Fibroblast of mammary gland (primary cell): ENCODE results near the gene BIRC7.

ENCODE experiments used
- DNase-seq: peaks from one replicate; pipeline ENCODE4 v3.0.0-alpha.2; 2010; ENCODE audit warnings: low read depth
- H3K4me3 ChIP-seq: 2 replicates; pipeline ENCODE4 v1.5.1; 2011; ENCODE audit warnings: low read depth, mild to moderate bottlenecking, low read length, moderate library complexity; ENCODE audit not compliant: control insufficient read depth
- TF ChIP-seq, protein P1 (sequence below): conservative IDR thresholded peaks from 2 replicates; pipeline ENCODE4 v1.5.1; 2011; ENCODE audit warnings: low read depth, low read length, inconsistent platforms; ENCODE audit not compliant: control insufficient read depth, insufficient read depth

Gene BIRC7

DNA sequence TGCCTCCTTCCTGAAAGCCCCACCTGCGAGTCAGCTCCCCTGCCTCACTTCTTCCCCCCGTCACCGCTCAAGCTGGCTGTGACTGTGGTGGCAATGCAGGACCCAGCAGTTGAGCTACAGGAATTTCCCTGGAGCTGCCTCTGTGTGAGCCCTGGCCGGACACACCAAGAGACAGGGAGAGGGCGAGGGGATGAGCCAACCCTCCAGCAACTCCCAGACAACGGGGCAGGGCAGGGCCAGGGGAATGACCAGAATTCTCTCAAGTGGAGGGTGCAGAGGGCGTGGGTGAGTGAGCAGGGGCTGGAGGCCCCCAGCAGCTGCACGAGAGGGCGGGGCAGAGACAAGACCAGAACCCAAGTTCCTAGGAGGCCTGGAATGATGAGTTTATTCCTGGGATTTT is 32.0 kb downstream of the BIRC7 start:
- TF ChIP-seq, protein P1, sequence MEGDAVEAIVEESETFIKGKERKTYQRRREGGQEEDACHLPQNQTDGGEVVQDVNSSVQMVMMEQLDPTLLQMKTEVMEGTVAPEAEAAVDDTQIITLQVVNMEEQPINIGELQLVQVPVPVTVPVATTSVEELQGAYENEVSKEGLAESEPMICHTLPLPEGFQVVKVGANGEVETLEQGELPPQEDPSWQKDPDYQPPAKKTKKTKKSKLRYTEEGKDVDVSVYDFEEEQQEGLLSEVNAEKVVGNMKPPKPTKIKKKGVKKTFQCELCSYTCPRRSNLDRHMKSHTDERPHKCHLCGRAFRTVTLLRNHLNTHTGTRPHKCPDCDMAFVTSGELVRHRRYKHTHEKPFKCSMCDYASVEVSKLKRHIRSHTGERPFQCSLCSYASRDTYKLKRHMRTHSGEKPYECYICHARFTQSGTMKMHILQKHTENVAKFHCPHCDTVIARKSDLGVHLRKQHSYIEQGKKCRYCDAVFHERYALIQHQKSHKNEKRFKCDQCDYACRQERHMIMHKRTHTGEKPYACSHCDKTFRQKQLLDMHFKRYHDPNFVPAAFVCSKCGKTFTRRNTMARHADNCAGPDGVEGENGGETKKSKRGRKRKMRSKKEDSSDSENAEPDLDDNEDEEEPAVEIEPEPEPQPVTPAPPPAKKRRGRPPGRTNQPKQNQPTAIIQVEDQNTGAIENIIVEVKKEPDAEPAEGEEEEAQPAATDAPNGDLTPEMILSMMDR: no peak
- H3K4me3 ChIP-seq: no peak overlapping the region
- DNase-seq: no peak

DNA sequence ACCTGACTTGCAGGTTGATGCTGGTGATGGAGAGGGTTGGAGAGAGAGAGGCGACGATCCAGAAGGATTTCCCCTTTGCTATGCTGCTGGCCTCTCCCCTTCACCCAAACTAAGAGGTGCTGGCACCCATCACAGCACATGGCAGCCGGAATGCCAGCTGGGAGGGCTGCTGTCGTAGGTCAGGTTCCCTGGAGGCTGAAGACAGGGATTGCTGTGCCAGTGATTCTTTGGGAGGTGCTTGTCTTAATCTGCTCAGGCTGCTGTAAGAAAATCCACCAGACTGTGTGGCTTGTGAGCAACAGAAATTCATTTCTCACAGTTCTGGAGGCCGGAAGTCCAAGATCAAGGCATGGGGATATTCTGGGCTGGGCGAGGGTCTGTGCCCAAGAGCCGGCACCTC is 32.6 kb downstream of the BIRC7 start:
- no peak for DNase-seq
- no peak overlapping the region for H3K4me3 ChIP-seq
- TF ChIP-seq, protein P1: no peak

DNA sequence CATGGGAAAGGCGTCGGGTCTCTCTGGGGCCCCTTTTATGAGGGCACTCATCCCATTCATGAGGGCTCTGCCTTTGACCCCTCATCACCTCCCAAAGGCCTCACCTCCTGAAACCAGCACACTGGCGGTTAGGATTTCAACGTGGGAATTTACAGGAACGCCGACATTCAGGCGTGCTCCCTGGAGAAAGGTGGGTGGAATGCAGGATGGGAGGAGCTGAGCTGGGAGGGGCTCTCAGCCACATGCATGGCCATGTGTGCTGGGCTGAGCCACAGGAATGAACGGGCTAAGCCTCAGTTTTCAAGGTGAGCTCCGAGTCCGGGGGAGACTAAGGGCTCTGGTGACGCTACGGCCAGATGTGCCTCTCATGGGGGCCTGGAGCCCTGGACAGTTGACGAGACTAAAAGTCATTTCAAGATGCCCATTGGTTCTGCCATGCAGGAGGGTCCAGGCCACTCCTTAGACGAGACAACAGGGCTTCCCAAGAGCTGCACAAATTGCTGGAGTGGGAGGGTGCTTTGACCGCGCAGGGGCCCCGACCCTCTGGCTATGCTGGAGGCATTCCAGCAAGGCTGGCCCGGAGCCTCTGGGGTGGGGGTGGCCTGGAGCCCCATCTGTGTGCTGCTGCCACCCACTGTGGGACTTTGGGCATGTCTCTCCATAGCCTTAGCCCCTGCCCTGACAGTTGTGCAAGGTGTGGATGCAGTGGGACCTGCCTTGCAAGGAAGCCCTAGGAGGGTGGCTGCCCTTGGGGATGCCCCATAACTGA is 33.1 kb downstream of the BIRC7 start:
- TF ChIP-seq, protein P1: no peak
- DNase-seq: no peak
- H3K4me3 ChIP-seq: no peak overlapping the region

DNA sequence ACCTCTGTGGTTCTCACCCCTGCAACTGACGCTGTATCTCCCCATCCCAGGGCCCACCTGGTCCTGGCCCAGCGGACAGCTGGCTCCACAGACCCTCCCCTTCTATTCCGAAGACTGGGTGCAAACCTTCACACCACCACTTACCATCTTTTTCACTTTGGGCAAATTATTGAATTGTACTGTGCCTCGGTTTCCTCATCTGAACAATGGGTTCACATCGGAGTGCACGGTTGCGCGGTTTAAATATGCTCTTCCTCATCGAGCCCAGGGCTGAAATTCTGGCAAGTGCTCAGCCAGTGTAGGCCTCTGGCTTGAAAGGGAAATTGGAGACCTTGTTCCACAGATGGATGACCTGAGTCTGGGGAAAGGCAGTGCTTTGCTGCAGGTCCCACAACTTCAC is 34.0 kb downstream of the BIRC7 start:
- DNase-seq: no peak
- TF ChIP-seq, protein P1: no peak
- no peak overlapping the region for H3K4me3 ChIP-seq

DNA sequence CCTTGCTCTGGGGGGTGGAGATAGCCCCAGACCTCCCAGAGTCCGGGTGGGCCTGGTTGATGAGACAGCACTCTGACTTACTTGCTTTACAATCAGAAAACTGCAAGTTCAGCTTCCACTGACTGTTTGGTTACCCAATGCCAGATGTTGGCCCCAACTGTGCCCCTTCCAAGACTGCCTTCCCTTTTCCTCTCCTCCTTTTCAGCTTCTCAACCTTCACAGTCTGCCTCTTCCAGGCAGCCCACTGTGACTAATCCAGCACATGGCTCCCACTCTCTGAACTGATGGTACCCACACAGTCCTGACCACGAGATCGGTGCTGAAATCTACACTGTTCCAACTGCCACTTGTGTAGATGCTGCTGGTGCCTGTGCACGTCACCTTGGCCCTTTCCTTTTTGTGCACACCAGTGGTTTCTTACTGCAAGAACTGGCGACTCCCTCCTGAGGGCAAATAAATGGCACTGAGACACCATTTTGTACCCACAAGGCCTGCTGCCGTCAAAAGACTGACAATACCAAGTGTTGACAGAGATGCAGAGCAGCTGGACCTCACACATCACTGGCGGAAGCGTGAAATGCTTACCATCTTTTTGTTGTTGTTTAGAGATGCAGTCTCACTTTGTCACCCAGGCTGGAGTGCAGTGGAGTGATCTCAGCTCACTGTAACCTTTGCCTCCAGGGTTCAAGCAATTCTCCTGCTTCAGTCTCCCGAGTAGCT is 35.1 kb downstream of the BIRC7 start:
- no peak for DNase-seq
- no peak overlapping the region for H3K4me3 ChIP-seq
- TF ChIP-seq, protein P1: no peak

DNA sequence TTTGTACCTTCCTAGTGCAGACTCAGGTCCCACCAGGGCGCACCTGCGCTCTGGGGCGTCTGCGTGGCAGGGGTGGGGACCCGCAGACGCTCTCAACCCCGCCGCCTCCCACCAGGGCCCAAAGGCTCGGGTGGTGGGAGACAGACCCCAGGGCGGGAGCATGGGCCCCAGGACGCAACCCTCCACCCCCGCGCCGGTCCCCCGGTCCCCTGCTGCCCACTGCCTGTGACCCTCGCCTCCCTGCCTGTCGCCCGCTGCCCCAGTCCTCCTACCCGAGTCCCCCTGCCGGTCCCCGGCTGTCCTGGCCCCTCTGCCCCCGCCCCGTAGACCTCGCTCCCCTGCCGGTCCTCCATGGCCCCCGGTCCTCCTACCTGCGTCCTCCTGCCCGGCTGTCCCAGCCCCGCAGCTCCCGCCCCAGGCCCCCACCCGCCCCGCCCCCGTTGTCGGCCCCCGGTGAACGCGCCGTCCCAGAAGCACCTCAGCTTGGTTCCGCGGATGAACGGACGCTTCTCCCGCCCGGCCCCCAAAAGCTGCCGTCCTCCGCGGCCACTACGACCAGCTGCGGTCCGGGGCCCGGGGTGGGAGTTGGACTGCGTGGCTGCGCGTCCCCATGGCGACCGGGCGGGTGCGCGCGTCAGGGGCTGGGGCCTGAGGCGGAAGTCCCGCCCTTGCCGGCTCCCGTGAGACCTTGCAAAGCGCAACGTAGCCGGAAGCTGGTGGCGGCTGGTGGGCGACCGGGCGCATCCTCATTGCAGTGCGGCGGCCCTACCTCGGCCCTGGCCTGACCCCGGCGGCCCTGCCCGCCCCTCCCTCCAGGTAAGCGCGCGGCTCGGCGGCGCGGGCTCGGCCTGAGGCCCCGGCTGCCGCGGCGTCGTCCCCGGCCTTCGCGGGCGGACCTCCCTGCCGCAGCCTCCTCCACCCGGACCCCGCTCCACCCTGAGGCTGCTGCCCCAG is 36.7 kb downstream of the BIRC7 start, which contains the start of gene ARFGAP1:
Gene ARFGAP1, plus strand, starts transcription at position 709 of the 954 bp plus-strand sequence. CDS start 2,768 bp downstream, outside the sequence.
- peak within 1 kb of the TSS; percentile 88 for H3K4me3 ChIP-seq
- TF ChIP-seq, protein P1: no peak

More for the DNA sequence above, 36.7 kb downstream of the BIRC7 start, which contains the start of gene ARFGAP1:
- DNase-seq: peak; percentile 83
